ENCODE results near the gene UBE2D1. TPM values are rescaled to one million over a fixed set of nuclear protein-coding genes. Genes with fewer than 3 reads are reported as not detected.

UBE2D1 gene
- total and polyA plus RNA-seq, 2 of the 8 experiments (the other 6 are each of a cell fraction or from before 2014, with no cell fraction given) = 21.2 to 33.5 TPM

DNA sequence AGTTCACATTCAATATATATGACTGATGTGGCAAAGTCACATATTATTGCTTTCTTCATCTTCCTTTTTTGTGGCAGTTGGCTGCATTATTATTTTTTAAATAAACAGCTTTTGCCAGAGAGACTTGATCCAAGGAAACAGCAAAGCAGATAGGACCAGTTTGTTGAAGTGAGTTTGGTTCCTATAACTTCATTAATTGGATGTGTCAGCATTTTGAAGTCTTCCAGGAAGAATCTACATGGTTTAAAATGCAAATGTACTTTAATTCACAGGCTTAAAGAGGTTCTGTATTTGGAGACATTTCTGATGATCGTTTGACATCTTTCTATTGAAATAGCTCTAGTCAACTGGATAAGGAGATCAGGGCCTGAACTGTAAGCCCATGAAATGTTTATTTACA is 13.2 kb downstream of the UBE2D1 start:
- H3K36me3 ChIP-seq (ENCODE audit: control insufficient read depth in 2 of 4, insufficient read depth in 4 of 4, low read length in 3 of 4) = no peaks in the 10 kb centered on the region
- no peak overlapping the region for H2BK15ac ChIP-seq (ENCODE audit: low read length)
- no peaks in the 10 kb centered on the region; the same call in 1 of the 2 replicates for H3K79me1 ChIP-seq (ENCODE audit: low read depth, low read length)
- no peak overlapping the region for H2AFZ ChIP-seq (ENCODE audit: low read length)
- no peak overlapping the region for H3K4me2 ChIP-seq (ENCODE audit: insufficient read depth in 1 of 2, low read depth in 2 of 2, low read length in 2 of 2)
- peaks cover 0 to 77% of the 10 kb centered on the region in 2 experiments; a peak in 2 of 4 replicates for H3K79me2 ChIP-seq (ENCODE audit: control insufficient read depth in 1 of 2, insufficient read depth in 2 of 2, low read length in 2 of 2)
- 68% methylated on average over 1 of the region's 1 CpG; no CpG with 5 or more reads in 1 of the 2 experiments for WGBS, 2 experiments (ENCODE audit: extremely low coverage in 1 of 2, insufficient coverage in 1 of 2, insufficient read length in 1 of 2, insufficient replicate concordance in 2 of 2, low coverage in 1 of 2, low lambda C conversion rate in 2 of 2, missing lambda C conversion rate in 1 of 2)
- H3K23ac ChIP-seq (ENCODE audit: insufficient read length) = no peak overlapping the region
- no peak overlapping the region for H2AK5ac ChIP-seq (ENCODE audit: low read depth, low read length)
- no peak overlapping the region for H3K18ac ChIP-seq (ENCODE audit: extremely low read depth, low read length)
- no peaks in the 10 kb centered on the region for H3K27me3 ChIP-seq (replicated peaks in 1 of 4; ENCODE audit: control insufficient read depth in 3 of 4, extremely low read depth in 1 of 4, insufficient read depth in 3 of 4, low read length in 3 of 4)
- H3K56ac ChIP-seq (replicated peaks; ENCODE audit: insufficient read length, low read depth, low read length) = no peak overlapping the region
- CTCF ChIA-PET (ENCODE audit: partially characterized antibody) = interaction anchor here (1.0 to 1.3 kb wide), 3 partner anchors 11 to 57 kb away, joined by 3 to 4 read pairs (median 3); no protein-coding TSS in a partner anchor
- no peak overlapping the region for H3K9ac ChIP-seq (replicated peaks in 1 of 4; ENCODE audit: extremely low read depth in 1 of 4, low read depth in 3 of 4, low read length in 3 of 4)
- H3K4me1 ChIP-seq (replicated peaks in 1 of 4; ENCODE audit: control insufficient read depth in 3 of 4, insufficient read depth in 4 of 4, low read length in 3 of 4) = peaks cover 0 to 4% (median 0%) of the 10 kb centered on the region in 4 experiments; a peak in 1 of 7 replicates
- H2BK20ac ChIP-seq (ENCODE audit: low read length) = no peak overlapping the region
- no peak for DNase-seq (ENCODE audit: low read depth in 1 of 2, low spot score in 2 of 2)
- H4K20me1 ChIP-seq (replicated peaks in 1 of 2; ENCODE audit: control insufficient read depth in 1 of 2, insufficient read depth in 2 of 2, low read length in 2 of 2) = peaks cover 0 to 2% of the 10 kb centered on the region in 2 experiments
- no peaks in the 10 kb centered on the region for H3K9me3 ChIP-seq (ENCODE audit: insufficient read depth in 2 of 2, low read depth in 1 of 2, low read length in 1 of 2)
- no peak overlapping the region for H3K14ac ChIP-seq (ENCODE audit: insufficient read length)
- no peak overlapping the region for H4K8ac ChIP-seq (ENCODE audit: extremely low read depth, insufficient read depth, low read length)
- no peak for FAIRE-seq
- H3K4me3 ChIP-seq (ENCODE audit: extremely low read depth in 1 of 4, insufficient read depth in 2 of 4, low read depth in 3 of 4, low read length in 4 of 4) = no peak overlapping the region
- H2BK5ac ChIP-seq (ENCODE audit: low read depth, low read length) = no peak overlapping the region
- H3K23me2 ChIP-seq (ENCODE audit: low read depth, low read length) = no peaks in the 10 kb centered on the region
- no peak overlapping the region for H3K4ac ChIP-seq (replicated peaks; ENCODE audit: insufficient read length, low read depth, low read length)
- H2BK12ac ChIP-seq (ENCODE audit: low read depth, low read length) = no peak overlapping the region
- H4K5ac ChIP-seq (ENCODE audit: insufficient read length, low read depth, low read length) = no peak overlapping the region
- H4K91ac ChIP-seq (replicated peaks; ENCODE audit: insufficient read length, low read length) = no peak overlapping the region
- no peak overlapping the region for H2BK120ac ChIP-seq (replicated peaks; ENCODE audit: low read depth, low read length)
- POLR2A ChIA-PET (ENCODE audit: partially characterized antibody) = interaction anchor here (1.0 kb wide), 1 partner anchor 37 kb away, joined by 3 read pairs; no protein-coding TSS in a partner anchor
- H3K27ac ChIP-seq (ENCODE audit: low read depth, low read length) = no peak overlapping the region
- no peak for TF ChIP-seq SP1 (IDR thresholded peaks at IDR 0.05; ENCODE audit: low read depth, low read length)

All from H1 (cell line).